GM10266 (cell line): ENCODE results near the gene POC5.

ENCODE experiments used
- DNase-seq: peaks from one replicate; pipeline ENCODE4 v3.0.0; 2012; ENCODE audit errors: extremely low spot score
- TF ChIP-seq, protein P1 (sequence below): IDR thresholded peaks from 2 replicates; pipeline ENCODE4 v1.5.1; 2012; ENCODE audit warnings: mild to moderate bottlenecking, low read depth; ENCODE audit not compliant: control insufficient read depth, insufficient read depth; ENCODE audit errors: missing control alignments

The POC5 gene

DNA sequence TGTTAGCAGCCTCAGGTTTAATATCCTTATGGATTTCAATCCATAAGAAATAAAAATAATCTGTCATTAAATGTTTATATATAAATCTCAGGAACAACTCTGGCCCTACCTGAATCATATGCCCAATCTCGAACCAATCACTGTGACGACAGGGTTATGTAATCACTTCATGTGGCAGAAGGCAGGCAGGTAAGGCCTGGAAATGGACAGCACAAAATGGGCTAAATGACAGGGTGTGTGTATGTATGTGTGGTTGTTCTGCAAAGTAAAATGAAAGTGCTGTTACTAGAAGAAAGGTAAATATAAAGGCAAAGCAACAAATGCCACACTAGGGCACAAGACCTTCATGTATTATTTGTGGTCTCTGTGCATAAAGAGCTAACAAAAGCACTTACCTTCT, 86.4 kb downstream of the POC5 start:
- no peak for DNase-seq
- TF ChIP-seq, protein P1, sequence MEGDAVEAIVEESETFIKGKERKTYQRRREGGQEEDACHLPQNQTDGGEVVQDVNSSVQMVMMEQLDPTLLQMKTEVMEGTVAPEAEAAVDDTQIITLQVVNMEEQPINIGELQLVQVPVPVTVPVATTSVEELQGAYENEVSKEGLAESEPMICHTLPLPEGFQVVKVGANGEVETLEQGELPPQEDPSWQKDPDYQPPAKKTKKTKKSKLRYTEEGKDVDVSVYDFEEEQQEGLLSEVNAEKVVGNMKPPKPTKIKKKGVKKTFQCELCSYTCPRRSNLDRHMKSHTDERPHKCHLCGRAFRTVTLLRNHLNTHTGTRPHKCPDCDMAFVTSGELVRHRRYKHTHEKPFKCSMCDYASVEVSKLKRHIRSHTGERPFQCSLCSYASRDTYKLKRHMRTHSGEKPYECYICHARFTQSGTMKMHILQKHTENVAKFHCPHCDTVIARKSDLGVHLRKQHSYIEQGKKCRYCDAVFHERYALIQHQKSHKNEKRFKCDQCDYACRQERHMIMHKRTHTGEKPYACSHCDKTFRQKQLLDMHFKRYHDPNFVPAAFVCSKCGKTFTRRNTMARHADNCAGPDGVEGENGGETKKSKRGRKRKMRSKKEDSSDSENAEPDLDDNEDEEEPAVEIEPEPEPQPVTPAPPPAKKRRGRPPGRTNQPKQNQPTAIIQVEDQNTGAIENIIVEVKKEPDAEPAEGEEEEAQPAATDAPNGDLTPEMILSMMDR: no peak

DNA sequence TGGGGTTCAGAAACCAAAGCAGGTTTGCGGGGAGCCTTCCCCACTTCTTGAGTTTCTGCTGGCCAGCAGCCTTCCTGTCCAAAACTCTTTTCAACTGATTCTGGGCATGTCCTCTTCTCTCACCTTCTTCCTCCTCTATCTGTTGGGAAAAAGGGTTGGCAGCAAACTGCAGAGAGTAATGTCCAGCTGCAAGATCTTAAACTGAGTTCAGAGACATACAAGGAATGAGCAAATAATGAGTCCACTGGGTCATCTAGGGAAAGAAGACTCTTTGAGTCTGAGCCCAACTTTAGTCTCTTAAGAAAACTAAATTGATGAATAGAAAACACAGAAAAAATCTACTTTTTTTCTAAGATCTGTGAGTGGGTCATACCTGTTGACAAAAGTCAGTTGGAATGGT, 89.4 kb downstream of the POC5 start:
- TF ChIP-seq, protein P1: no peak
- no peak for DNase-seq

DNA sequence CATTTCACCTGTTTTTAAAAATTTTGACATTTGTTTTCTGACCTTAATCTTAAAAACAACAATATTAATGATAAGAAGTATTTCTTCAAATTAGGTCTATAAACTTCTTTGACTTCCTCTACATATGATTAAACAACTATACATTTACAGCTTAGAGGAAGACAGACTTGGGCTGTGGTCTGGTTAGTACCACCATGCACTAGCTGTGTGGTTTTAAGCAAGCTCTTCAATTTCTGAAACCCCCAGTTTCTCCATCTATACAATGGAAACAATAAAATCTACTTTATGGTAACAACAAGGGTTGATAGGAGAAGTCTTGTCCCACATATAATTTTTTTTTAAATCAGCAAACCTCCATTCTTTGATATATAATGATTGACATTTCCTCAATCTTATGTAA, 90.3 kb downstream of the POC5 start:
- TF ChIP-seq, protein P1: no peak
- DNase-seq: no peak
